ENCODE measurements around the gene WAPL.

Gene WAPL

DNA sequence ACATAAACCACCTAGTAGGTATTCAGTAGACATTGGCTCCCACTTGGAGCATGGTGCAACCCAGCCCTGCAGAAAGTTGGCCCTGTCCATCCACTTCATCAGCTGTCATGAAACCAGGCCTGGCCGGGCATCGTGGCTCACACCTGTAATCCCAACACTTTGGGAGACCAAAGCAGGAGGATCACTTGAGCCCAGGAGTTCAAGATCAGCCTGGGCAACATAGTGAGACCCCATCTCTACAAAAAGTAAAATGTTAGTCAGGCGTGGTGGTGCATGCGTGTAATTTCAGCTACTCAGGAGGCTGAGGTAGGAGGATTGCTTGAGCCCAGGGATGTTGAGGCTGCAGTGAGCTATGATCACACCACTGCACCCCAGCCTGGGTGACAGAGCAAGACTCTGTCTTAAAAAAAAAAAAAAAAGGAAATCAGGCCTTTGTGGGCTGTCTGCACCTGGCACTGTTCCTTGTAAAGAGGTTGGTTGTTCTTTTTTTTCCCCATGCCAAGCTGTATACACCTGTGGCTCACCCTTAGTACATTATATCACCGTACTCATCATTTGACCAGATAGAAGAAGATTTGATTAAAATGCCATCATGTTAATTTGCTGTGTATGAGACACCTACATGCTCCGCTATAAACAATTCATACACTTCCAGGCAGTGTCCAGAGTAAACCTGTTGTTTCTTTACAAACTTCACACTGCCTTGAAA is 109.6 kb downstream of the WAPL start:
- FAIRE-seq, result no peak

DNA sequence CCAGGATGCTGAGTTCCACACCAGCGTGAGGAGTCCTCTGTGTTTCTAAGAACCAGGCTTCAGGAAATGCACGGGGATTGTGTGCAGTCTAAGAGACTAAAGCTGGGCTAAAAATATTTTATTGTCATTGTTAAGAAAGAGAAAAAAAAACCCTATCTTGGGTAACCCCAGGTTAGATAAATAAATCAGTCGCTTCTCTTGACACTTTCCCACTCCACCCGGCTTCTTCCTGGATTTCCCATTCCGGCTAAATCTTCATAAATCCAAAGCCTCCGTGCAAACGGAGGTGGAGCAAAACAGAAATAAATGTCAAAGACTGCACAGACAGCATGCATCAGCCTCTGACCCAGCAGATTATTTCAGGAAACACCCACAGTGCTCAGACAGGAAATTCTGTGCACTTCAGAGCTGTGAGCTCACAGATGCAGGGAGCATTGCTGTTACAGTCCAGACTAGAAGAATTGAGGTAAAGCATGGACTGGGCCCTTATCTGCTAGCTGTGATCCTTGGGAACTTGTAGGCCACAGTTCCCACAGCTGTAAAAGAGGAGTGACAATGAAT is 110.2 kb downstream of the WAPL start:
- DNase-seq (ENCODE audit: low spot score), result no peak
- FAIRE-seq, result no peak

More for the DNA sequence above, 109.6 kb downstream of the WAPL start:
- DNase-seq (ENCODE audit: low spot score), result no peak

DNA sequence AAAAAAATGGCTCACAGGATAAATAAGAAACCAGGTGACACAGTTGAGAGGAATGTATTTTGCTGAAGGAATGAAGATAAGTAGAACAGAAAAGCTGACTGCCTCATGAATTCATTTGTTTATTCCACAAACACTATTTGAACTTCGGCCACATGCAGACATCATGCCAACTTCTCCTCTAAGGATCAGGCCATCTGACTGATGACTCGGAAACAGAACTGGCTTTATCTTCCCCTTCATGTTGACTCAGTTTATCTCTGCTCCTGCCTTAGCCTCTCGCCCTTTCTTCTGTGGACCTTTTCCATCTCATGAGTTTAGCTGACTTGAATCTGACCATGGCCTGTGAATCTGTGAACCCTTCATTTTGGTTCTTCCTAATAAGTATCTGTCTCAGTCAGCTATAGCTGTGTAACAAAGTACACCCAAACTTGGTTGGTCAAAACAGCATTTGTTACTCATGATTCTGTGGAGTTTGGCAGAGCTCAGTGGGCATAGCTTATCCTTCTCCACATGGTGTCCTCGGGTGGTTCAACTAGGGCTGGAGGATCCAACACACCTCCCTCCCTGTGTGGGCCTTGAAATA is 111.0 kb downstream of the WAPL start:
- no peak for DNase-seq (ENCODE audit: low spot score)
- peak; percentile 32 for FAIRE-seq

DNA sequence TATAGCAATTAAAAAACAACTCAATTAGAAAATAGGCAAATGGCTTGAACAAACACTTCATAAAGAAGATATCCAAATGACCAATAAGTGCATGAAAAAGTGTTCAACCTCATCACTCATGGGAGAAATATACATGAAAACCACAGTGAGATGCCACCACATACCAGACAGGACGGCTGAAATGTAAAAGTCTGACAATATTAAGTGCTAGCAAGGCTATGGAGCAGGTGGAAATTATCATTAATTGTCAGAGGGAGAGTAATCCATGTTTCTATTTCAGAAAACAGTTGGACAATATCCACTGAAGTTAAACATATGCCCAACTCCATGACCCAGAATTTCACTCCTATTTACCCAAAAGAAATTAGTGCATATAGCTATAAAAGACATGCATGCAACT is 112.4 kb downstream of the WAPL start:
- no peak for DNase-seq (ENCODE audit: low spot score)
- FAIRE-seq, result no peak

DNA sequence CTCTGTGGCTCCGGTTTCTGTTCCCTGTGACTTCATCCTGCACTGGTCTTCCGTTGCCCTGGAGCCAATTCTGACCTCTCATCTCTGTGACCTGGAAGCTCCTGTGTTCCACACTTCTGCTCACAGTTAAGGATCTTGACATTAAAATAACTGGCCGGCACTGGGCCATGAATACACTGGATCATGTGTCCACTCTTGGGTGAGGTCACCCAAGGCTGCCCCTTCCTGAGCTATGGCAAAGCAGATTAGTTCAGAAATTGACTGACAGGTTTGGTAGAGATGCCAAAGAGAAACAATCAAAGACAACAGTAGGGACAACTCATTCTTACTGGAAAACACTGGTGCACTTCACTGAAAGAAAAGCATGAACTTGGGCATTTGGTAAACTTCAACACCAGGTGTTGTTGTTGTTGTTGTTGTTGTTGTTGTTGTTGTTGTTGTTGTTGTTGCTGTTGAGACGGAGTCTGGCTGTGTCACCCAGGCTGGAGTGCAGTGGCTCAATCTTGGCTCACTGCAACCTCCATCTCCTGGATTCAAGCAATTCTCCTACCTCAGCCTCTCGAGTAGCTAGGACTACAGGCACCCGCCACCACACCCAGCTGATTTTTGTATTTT is 118.3 kb downstream of the WAPL start:
- no peak for DNase-seq (ENCODE audit: low spot score)
- FAIRE-seq, result no peak

DNA sequence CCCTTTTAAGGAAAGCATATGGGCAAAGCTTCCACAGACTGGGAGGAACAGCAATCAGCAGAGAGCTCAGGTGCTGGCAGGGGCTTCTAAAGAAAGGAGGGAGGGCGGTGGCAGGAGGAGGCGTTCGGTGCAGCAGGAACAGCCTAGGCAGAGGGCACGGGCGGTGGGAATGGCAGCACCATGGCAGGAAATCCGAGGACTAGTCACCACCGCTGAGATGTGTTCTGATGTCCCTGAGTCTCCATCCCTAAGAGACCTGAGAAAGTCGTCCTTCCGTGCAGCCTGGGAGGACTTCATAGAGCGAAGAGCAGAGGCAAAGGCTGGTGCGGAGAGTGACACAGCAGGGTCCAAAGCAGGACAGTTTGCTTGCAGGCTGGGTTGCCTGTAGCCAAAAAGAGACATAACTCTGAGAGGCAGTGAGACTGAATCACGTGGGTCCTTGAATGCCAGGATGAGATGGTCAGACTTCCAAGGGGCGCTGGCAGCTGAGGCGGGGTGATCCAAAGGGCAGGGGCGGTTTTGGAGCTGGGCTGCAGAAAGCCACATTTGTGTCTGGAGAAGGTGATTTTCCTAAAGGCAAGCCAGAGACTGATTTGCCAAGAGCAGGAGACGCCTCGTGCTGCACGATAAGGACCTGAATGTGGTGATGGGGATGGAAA is 119.2 kb downstream of the WAPL start:
- FAIRE-seq, result no peak
- no peak for DNase-seq (ENCODE audit: low spot score)

DNA sequence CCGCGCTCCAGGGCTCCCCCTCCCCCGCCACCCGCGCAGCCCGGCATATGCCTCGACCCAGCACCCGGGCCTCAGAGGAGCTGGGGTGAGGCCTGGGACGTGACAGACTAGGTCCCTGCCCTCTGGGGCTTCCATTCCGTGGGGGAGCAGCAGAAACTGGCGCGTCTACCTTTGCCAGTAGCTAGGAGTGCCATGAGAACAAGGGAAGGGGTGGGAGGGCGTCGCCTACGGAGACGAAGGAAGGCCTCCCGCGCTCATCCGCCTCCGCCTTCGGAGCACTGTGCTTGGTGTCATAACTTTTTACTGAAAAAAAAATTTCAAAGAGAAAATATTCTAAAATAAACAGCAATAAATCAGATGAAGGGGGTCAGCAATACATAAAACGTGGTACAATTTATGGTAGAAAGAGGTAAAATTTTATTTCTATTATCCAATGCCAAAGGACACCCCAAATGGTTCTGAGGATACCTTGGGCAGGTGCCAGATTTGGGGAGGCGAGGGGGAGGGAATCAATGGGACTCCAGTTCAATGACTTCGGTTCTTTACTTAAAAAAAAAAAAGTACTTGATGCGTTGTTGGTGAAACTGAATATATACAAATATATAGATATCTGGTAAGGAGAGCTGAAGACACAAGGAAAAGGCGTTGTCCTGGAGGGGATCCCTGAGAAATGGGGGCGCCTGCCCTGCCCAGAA is 119.9 kb downstream of the WAPL start:
- FAIRE-seq, result no peak
- no peak for DNase-seq (ENCODE audit: low spot score)

DNA sequence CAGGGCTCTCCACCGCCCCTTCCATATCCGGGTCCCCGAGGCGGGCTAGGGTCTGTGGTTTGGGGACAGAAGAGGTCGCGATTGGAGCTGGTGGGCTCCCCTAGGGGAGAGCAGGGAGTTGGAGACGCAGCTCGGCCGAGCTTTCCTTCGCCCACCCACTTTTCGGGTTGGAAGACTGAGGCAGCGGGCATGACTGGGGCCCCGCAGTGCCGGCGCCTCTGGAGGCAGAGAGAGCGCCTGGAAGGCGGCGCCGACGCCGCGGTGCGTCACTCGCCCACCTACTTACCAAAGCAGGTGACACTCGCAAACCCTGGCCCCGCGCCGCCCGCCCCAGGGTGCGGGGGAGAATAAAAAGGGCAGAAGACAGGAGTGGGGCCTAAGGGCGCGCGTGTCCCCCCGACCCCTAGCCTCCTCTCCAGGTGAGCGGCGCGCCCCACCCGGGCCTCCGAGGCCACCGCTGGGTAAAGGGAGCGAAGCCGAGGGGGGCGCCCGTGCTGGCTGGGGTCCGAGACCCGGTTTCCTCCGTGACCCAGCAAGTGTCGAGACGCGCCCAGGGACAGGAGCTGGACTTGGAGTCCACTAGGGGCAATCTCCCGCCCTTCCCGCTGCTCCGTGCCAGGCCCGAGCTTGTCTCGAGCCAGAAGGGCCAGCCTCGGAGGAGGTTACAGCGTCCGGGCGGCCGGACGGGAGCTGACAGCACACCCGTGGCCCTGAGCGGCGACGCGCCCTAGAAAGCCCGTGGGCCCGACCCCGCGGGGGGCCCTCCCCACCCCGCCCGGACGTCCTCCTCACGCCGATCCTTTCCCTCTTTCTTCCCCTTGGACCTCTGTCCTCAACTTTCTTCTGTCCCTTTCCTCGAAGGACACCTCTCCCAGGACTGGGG is 120.6 kb downstream of the WAPL start:
- DNase-seq (ENCODE audit: low spot score), result no peak
- no peak for FAIRE-seq

DNA sequence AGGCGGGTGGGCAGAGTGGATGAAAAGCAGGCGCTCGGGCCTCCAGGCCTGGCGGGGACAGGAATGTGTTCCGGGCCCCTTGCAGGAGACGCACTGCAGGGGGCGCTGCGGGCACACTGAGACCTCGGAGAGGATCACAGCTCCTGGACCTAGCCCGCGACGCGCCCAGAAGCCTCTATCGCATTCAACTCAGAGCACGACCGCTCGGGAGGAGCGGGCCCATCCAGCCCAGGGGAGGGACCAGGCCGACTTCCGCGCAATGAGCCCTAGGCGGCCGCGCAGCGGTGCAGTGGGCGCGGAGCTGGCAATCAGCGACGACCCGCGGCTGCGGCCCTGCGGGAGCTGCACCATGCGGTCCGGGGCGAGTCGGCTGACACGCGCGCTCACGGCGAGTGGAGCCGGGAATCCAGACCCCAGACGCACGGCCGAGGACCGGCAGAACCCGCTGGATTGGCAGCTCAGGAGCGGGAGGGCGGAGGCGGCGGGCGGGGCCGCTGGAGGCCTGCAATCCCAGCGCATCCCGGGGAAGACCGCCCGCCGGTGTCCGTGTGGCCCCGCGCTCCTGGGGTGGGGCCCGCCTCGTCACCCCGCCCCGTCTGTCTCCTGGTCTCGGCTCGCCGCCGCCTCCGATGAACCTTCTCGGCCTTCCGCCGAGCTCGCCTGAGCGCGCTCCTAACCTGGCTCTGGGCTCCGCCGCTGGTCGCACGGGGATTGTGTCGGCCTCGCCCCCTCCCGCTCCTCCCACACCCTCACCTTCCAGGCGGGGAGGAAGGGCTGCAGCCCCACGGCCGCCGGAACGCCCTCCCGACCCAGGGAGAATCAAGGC is 121.5 kb downstream of the WAPL start:
- DNase-seq (ENCODE audit: low spot score), result peak; percentile 76
- no peak for FAIRE-seq

DNA sequence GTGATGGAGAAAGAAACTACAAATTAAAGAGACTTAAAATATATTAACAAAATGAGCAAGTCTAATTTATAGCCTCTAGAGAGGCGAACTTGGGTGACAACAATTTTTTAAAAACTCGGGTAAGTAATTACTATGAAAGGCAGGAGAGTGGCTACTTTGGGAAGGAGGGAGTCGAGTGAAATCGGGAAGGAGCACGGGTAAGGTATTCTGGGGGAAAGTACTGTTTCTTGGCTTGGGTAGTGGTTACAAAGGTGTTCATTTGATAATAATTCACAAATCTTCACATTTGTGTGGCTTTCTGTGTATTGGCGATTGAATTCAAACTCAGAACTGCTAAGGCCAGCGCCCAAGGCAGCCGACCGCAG is 122.1 kb downstream of the WAPL start:
- FAIRE-seq, result no peak
- DNase-seq (ENCODE audit: low spot score), result no peak

DNA sequence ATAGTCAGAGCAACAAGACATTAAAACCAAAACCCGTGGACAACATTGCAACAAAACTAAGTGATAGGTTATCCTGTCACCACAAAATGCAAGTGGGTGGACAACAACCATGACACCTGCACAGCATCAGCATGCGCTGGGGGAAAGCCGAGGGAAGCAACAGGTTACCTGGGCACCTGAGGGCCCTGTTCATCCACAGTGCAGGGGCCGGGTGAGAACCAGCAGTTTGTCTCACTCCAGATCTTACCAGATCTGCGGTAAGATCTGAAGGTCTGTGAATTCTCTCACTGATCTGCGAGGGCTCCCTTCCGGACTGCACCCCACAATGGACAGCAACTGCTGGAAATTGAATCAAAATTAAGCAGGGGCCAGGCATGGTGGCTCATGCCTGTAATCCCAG is 124.5 kb downstream of the WAPL start:
- DNase-seq (ENCODE audit: low spot score) (no peak), FAIRE-seq (no peak)

DNA sequence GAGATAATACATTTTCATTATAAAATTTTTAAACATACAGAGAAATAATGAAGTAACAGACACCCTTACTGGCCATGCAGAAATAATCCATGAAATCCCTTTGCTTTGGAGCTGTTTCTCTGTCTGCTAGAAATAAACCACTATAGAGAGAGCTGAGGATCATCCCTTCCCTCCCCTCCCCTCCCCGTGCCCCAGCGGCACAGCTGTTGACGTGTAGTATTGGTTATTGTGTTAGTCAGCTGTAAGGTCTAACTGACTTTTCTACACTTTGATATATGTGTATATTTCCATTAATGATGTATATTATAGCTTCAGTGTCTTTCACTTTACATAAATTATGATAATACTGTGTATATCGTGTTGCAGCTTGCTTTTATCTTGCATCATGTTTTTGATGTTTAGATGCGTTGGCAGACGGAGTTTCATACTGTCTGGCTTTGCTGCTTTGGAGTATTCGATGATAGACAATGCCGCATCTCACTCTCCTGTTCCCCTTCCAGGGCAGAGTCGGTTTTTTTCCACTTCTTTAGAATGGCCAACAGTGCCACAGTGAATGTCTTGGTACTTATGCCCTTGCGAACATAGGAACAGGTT is 127.6 kb downstream of the WAPL start:
- FAIRE-seq, result no peak

DNA sequence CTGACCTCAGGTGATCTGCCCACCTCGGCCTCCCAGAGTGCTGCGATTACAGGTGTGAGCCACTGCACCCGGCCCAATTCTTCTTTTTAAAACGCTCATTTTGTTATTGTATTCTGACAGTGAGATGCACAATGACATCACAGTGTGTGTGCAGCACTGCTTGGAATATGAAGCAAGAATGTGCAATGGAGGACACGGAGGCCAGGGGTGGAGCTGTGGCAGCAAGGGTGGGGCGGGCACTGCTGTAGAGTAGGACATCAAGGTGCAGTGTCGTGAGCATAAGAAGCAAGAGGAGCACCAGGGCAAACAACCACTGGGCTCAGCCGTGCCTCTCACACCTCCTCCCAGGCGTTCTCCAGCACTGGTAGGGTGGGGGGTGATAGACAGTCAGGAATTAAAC is 128.2 kb downstream of the WAPL start:
- FAIRE-seq (no peak), DNase-seq (ENCODE audit: low spot score) (no peak)

More for the DNA sequence above, 127.6 kb downstream of the WAPL start:
- DNase-seq (ENCODE audit: low spot score), result no peak

DNA sequence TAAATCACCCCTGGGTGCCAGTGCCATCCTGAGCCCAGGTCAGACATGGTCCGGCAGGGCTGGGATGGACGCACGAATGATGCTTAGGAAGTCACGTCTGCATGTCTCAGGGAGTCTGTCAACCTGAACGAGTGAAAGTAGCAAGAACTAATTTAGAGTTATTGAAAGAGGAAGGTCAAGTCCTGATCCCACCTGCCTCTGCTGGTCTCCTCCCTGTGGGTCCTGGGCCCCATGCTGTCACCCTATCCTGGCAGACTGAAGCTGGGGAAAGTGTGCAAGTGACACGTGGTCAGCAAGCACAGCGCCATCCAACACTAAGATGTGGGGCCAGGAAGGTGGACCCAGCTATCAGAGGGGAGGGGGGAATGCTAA is 128.9 kb downstream of the WAPL start:
- FAIRE-seq (no peak), DNase-seq (ENCODE audit: low spot score) (no peak)

DNA sequence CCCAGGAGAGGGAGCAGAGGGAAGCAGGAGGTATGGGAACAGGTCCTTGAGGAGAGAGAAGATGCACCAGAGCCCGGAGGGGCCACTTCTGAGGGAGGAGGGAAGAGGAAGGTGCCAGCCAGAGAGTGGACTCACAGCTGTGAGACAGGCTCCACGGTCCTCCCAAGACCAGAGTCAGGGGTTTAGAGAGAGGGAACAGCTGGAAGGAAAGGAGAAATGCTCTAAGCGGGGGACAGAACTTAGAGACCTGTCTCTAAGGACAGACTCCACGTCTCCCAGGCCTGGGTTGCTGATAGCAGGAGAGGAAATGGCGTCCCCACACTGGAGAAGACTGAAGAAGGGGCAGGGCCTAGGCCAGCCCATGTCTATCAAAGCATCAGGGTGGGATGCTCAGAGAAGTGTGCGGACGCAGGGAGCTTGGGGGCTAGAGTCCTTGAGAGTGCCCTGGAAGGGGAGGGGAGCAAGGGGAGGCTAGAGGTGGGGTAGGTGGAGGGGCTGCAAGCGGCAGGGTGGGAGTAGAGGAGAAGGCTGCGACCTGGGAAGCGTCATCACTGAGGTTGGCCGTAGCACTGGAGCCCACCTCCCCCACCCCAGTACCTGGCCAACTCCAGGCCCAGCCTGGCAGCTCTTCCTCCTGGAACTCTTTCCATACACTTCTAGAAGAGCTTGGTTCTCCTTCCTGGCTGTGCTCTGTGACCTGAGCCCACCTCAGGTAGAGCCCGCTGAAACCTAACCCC is 129.4 kb downstream of the WAPL start:
- DNase-seq (ENCODE audit: low spot score) (no peak), FAIRE-seq (no peak)

DNA sequence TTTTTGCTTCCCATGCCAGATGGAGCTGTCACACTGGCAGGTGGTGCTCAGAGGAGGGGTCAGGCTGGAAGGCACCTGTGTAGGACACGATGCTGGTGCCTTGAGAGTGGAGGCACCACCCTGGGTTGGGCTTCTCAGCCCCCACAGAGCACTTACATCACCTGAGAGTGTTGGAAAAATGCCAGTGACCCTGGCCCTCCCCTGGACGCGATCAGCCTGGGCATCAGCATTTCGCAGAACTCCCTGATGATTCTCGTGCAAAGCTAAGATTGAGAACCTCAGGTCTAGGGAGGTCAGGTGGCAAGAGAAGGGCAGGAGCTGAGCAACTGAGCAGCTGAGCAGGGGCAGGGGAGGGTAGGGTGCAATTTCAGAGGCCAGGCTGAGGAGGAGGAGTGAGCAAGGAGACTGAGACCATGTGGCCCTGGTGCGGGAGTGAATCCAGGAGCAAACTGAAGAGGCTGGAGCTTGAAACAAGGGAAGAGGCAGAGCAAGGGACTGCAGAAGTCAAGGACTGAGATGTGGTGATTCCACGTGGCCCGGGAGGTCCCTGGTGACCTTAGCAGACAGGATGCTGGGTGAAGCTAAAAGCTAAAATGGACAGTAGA is 130.3 kb downstream of the WAPL start:
- FAIRE-seq (no peak), DNase-seq (ENCODE audit: low spot score) (no peak)

DNA sequence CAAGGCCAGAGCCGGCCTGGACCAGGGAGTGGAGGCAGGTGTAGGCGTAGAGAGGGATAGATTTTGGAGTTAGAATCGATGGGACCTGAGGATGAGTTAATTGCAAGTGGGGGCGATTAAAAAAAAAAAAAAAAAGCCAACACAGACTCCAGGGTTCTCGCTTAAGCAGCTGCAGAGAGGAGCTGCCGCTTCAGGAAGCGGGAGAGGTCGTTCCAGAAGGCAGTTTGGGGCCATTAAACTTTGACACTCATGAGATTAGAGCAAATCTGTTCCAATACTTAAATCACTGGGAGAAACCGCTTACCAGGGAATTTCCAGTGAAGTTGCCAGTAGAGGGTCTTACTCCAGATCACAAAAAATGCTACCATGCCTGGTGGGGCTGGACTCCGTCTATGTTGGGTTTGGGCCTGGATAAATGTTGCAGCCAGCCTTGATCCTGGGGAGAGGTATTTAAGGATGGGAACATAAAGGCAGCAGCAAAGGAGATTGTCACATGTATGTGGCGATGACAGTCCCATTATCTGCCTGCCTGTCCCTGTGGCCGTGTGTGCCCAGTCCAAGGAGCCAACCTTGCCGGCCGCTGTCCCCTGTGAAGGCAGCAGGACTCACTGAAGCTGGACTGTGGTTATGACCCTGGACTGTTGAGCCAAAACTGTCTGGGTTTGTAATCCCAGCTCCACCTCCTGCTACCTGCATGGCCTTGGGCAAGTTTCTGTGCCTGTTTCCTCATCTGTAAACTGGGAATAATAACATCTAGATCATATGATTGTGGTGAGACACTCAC is 131.1 kb downstream of the WAPL start:
- no peak for DNase-seq (ENCODE audit: low spot score)
- peak; percentile 46 for FAIRE-seq
